ENCODE data around the gene CNIH2.

CNIH2 gene

DNA sequence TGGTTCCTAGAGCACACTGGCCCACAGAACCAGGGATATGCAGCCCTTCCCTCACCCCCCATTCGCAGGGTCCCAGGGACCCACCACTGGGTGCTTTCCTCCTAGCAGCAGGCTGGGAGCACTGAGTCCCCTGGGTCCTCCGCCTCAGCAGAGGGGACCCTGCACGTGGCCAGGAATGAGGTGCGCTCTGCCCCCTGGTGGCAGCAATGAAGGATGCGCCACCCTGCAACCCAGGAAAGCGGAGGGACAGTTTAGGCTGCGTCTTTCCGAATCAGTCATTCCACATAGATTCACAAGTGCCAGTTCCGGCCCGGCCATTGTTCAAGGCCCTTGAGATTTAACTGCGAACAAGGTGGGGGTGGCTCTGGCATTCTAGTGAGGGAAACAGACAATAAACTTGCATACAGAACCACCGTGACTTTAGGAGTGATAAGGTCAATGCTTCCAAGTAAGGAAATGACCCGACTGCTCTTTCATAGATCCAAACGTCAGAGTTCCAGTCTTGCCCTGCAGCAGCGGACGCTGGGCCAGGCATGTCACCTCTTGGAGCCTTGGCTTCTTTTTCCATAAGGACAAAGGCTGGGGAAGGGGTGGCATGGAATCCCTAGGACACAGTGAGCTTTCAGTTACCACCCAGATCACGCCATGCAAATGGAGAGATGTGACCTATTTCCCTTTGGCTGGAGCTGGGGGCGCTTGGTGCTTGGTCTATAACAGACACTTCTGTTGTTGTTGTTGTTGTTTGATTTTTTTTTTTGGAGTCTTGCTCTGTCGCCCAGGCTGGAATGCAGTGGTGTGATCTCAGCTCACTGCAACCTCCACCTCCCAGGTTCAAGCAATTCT lies 50.5 kb downstream of the CNIH2 start:
- peak; percentile 78 to 90 for DNase-seq (ENCODE audit: low read depth in 1 of 2, low spot score in 1 of 2)
- TF ChIP-seq JUND (IDR thresholded peaks at IDR 0.05; ENCODE audit: low read depth): no peak
- in situ Hi-C loops (cut with HindIII; ENCODE audit: low pct_unique_long_range_greater_than_20kb, low sequenced_read_pairs): no loop called here

- in situ Hi-C loops (cut with HindIII; ENCODE audit: low pct_unique_long_range_greater_than_20kb, low sequenced_read_pairs): no loop called here
- TF ChIP-seq JUND (IDR thresholded peaks at IDR 0.05; ENCODE audit: low read depth): no peak
- no peak for DNase-seq (ENCODE audit: low read depth in 1 of 2, low spot score in 1 of 2)
Observed at GRCh38 chr11:66329165-66329673, 51.2 kb downstream of the CNIH2 start.

- no peak for TF ChIP-seq JUND (IDR thresholded peaks at IDR 0.05; ENCODE audit: low read depth)
- in situ Hi-C loops (cut with HindIII; ENCODE audit: low pct_unique_long_range_greater_than_20kb, low sequenced_read_pairs): no loop called here
- no peak for DNase-seq (ENCODE audit: low read depth in 1 of 2, low spot score in 1 of 2)
Observed at GRCh38 chr11:66330931-66331330, 53.0 kb downstream of the CNIH2 start.

DNA sequence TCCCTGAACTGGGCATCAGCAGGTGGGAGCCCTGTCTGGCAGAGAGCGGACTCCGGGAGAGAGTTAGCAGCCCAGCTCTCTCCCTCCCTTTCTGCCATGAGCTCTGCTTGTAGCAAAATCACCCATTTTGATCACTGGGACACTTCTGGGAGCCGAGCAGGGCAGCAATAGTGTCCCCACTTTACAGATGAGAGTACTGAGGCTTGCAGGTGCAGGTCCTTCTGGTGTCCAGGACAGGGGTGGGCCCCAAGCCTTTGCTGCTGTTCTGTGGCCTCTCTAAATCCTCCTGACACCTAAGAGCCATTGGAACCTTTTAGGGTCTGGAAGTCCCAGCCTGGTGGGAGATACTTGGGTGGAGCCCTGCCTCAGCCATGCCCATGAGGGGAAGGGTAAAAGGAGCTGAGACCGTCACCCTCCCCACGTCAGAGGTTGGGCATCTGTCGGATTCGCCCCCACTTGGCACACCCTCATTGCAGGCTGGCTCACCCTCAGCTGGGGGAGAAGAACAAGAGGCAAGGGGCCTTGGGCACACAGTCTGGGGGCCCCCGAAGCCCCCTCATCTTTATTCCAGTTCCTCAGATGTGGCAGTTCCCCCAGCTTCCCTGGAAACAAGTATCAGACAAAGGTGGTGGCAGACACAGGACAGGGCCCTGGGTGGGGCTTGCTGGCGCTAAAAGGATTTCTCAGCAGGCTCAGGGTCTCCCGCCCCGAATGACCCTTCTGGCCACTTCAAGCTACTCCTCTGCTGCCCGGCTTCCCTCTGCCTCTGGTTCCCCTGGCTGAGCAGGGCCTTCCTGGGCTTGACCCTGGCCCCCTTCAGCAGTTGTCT lies 53.8 kb downstream of the CNIH2 start:
- no peak for DNase-seq (ENCODE audit: low read depth in 1 of 2, low spot score in 1 of 2)
- in situ Hi-C loops (cut with HindIII; ENCODE audit: low pct_unique_long_range_greater_than_20kb, low sequenced_read_pairs): no loop called here
- TF ChIP-seq JUND (IDR thresholded peaks at IDR 0.05; ENCODE audit: low read depth): no peak

DNA sequence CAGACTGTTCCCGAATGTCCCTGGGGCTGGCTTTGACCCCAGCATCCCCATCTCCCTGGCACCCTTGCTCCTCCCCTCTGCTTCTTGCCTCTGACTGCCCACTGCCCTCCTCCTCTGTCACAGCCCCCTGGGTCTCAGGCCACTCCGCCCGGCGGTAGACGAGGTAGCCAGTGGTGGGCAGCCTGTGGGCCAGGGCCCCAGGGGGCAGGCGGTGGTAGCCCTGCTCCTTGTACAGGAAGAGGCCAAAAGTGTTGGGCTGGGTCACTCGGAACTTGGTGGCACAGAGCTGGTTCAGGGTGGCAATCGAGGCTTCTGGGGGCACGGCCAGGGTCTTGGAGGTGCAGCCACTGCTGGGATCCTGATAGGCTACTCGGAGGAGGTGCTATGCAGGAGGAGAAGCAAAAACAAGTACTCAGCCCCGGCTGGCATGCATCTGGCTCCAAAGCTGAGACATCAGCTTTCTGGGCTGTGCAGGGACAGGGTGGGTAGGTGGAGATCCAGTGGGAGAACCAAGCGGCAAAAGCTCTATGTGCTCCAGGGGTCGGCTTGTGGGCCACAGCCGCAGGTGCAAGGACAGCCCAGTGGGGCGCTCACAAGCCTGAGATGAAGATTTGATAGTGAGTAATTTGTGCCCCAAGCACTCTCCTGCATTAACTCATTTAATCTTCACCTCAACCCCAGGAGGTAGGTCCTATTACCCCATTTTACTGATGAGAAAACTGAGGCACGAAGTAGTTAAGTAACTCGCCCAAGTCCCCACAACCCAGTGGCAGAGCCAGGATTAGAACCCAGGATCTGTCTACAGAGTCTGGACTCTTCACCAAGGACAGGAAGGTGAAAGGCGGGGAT lies 54.6 kb downstream of the CNIH2 start:
- DNase-seq (ENCODE audit: low read depth in 1 of 2, low spot score in 1 of 2): no peak
- in situ Hi-C loops (cut with HindIII; ENCODE audit: low pct_unique_long_range_greater_than_20kb, low sequenced_read_pairs): no loop called here
- no peak for TF ChIP-seq JUND (IDR thresholded peaks at IDR 0.05; ENCODE audit: low read depth)

- in situ Hi-C loops (cut with HindIII; ENCODE audit: low pct_unique_long_range_greater_than_20kb, low sequenced_read_pairs): no loop called here
- no peak for TF ChIP-seq JUND (IDR thresholded peaks at IDR 0.05; ENCODE audit: low read depth)
- DNase-seq (ENCODE audit: low read depth in 1 of 2, low spot score in 1 of 2): no peak
Observed at GRCh38 chr11:66333220-66333877, 55.4 kb downstream of the CNIH2 start.
